GM21390 (cell line): ENCODE measurements around the gene IGF2BP2.

Experiments
- ATAC-seq: cut with Tn5 transposase; IDR thresholded peaks from one replicate; pipeline ENCODE4 v1.9.1; 2021; ENCODE audit not compliant: unreplicated experiment

Gene IGF2BP2

DNA sequence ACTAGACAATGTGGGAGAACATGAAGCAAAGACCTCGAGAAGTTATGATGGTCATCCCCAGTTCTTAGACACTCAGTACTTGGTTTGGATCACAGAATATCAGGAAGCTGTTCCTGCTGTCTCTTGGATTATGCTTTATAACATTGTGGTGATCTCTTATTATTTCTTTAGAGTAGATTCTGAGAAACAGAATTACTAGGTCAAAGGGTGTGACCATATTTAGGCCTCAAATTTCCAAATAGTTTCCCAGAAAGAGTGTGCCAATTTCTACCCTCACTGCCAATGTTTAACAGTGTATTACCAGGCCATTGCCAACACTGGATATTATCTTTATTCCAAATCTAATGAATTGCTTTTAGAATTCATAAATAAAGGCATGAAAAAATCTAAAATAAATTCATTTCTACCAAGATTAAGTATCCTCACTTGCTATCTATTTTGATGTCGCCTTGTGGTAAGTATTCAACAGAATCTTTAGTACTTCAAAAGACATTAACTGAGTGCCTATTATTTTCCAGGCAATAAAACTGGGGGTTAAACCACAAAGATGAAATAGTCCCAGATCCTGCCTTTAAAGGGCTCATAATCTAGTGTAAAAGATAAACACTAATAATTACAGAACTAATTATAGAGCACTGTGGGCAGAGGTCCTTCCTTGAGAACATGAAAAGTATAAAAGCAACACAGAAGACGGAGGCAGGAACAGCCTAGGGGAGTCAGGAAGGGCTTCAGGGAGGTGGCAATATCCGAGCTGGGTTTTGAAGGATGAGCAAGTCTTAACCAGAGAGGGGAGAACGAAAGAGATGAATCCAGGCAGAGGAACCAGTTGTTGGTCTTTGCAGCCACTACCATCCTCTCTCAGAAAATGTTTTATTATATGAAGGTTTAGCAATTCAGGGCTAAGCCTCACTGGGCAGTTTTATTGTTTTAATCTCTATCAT is 86.8 kb downstream of the IGF2BP2 start:
- no peak for ATAC-seq

DNA sequence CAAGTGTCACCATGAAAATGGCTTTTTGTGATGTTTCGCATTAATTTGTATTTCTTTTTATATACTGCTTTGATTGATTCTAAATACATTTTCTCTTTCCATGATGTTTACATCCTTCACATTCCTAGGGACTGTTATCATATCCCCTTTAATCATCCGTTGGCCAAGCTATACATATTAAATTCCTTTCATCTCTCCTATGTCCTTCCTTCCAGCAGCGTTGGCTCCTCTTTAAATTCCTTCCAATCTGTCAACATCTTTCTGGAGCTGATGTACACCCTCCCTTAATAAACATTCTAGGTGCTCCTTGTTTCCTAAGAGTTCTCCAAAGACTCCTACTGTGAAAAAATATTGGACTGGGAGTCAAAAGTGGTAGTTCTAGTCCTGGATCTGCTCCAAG is 87.8 kb downstream of the IGF2BP2 start:
- ATAC-seq, result no peak

DNA sequence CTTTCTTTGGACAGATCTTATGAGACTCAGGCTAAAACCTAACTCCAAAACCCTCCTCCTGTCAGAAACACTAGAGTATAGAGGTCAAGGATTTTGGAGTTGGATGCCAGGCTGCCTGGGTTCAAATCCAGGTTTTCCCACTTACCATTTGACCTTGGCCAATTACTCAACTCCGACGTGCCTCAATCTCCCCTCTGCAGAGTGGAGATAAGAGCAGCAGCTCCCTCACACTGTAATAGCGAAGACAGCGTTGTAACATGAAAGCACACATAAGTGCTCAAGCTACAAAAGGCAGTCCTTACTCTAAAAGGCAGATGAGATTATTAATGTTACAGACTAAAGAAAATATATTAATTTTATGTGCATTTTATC is 90.1 kb downstream of the IGF2BP2 start:
- no peak for ATAC-seq

DNA sequence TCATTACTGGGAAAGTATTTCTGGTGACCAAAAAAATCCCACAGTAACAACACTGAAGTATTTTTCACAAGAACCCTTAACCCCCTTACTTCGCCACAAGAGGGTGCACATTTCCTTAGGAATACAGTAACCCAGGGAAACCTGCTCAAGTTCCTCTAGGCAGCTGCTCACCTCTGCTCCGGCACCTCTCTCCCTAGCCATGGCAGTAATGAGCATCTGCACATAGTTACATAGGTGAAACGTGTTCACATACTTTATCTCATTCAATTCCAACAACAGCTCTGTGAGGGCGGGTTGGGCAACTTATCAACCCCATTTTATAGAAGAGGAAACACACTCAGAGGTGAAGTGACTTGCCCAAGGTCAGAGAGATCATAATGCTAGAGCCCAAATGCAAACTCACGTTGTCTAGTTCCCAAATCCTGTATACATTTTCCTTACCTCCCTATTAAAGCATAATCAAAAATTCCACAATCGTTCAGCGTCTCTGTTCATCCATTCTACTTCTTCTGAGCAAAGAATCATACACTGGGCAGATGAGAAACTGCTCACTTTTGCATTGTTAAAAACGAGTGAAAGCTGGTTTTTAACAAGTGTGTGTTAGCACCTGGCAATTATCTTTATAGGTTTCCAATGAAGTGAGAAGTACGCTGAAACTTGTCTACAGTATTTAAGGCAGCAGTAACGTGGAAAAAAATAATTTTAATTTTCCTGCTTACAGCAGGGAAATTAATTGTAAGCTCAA is 90.7 kb downstream of the IGF2BP2 start:
- ATAC-seq, result no peak

DNA sequence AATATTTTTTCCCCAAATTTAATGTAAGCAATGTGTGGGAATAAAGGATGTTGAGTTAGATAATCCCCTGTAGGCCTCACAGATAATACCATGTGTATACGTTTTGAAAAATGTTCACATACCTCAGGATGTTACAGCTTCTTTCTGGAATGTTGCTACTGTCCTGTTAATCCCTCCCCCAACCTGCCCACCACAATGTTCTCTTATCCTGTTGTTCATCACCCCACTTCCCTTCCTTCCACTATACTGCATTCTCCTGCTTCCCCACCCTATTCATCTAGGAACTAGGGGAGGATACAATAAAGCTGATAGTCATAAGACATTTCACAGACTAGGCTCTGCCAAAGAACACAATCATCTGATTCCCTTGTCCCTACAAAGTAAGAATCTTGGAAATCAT is 92.1 kb downstream of the IGF2BP2 start:
- no peak for ATAC-seq

DNA sequence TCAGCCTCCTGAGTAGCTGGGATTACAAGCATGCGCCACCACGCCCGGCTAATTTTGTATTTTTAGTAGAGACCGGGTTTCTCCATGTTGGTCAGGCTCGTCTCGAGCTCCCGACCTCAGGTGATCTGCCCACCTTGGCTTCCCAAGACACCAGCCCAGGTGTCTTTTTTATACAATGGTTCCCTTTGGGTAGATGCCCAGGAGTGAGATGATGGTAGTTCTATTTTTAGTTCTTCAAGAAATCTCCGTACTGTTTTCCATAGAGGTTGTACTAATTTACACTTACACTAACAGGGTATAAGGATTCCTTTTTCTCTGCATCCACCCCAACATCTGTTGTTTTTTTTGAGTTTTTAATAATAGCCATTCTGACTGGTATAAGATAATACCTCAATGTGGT is 94.3 kb downstream of the IGF2BP2 start:
- ATAC-seq, result no peak

DNA sequence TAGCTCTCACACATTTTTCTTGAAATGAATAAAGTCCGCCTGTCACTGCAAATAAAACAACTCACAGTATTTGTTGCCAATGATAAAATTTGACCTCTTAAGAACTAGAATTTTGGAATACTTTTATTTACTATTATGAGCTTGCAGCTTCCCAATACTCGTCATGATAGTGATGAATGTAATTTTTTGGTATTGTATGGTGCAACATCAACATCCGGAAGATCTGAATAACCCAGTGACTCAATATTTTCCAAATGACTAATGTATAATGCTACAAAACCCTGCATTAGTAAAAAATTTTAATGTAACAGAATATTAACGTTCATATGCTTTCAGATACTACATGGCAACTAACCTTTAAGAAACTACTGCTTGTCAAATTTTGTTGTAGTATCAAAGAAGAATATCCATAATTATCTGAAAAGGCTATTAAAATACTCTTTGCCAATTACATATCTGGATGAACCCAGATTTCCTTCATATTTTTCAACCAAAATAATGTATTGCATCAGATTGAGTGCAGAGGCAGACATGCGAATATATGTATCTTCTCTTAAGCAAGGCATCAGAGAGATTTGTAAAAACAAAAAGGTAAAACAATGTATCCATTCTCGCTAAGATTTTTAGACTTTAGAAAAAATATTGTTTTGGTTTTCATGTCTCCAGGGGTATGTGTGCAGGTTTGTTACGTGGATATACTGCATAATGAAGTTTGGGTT is 95.3 kb downstream of the IGF2BP2 start:
- ATAC-seq, result no peak

DNA sequence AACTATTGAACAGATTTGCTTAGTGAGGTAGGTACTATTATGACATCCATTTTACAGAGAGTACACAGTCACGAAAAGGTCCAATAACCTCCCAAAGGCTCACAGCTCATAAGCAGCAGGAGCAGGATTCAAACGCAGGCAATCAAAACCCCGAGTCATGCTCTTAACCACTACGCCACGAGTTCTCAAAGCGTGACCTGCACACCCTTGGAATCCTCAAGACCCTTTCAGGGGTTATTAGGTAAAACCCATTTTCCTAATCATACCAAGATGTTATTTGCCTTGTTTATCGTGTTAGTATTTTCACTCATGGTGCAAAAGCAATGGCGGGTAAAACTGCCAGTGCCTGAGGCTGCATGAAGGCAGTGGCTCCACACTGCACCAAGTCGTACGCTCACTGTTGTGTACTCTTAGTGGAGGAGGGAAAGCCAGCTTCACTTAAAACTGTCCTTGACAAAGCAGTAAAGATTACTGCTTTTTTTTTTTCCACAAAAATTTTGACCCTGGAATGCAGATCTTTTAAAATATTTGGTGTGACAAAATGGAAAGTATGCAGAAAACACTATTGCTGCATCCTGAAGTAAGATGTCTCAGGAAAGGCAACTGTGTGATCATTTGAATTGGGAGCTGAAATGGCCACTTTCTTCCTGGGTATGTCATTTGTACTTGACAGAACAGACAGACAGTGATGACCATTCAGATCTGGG is 96.1 kb downstream of the IGF2BP2 start:
- ATAC-seq, result no peak

DNA sequence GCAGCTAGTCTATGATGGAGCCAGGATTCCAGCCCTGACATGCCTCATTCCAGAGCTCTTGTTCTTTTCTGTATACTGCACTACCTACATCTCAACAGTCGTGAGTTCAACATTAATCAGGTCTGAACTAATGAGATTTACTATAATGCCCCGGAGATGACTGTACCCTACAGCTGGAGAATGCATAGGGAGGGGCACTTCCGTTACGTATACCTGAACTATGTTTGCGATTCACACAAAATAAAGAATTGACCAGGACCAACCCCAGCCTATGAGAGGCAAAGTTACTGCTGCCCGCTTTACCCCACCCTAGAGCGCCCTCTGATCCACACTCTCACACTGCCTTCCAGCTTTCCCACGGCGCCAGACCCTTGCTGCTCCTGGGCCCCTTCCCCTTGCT is 97.0 kb downstream of the IGF2BP2 start:
- ATAC-seq, result no peak

DNA sequence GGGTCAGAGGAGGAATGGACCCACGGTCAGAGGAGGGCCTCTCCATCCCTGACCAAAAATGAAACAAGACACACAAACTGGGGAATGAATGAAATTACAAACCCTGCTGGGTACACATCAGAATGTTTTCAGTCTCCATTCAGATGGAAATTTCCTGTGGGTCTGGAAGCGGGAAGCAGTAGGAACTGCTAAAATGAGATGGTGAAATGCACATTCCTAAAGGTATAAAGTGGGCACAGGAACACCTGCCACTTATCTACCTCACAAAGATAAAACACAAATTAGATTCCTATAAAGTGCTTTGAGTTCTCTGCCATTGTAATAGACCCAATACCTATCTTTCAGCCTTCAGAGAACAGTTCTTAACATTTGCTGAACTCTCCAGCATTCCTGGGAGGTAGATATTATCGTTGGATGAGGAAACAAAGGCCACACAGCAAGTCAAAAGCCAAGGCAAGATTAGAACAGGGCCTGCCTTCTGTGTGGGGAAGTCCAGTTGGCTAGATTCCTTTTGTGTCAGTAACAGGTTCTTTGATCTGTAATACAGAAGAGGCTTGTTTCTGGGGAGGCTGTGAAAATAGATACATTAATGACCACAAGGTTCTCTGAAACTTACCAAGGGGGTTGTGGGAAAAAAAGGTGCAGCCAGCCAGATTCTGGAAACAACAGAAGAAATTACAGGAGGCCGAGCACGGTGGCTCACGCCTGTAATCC is 98.4 kb downstream of the IGF2BP2 start:
- no peak for ATAC-seq

DNA sequence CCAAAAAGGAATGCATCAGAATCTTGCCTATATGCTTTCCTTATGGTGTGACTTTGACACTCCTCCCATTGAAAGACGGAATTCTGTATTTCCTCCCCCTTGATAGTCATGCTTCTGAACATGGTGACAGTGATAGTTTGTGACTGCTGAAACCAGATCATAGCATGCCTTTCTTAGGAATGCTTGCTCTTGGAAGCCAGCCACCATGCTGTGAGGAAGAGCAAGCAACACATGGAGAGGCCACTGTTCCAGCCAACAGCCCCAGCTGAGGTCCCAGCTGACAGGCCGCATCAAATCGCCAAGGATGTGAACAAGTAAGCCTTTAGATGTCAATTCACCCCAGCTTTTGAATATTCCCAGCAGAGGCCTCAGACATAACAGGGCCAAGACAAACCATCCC is 100.1 kb downstream of the IGF2BP2 start:
- ATAC-seq, result no peak

DNA sequence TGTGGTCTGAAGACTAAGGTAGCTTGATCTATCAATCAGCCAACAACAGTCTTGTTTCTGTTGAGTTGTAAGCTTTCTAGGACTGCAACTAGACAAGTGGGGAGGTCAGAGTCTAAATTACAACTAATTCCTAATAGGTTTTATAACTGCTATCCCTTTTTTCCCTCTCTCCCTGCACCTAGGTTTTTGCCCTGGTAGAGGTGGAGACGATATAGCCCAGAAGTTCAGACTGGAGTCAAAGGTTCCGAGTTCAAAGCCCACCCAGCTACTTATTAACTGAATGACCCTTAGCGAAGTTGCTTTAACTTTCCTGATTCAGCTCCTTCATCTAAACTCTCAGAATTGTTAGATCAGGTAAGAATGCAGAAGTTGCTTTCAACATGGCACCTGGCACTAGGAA is 100.6 kb downstream of the IGF2BP2 start:
- ATAC-seq, result no peak

DNA sequence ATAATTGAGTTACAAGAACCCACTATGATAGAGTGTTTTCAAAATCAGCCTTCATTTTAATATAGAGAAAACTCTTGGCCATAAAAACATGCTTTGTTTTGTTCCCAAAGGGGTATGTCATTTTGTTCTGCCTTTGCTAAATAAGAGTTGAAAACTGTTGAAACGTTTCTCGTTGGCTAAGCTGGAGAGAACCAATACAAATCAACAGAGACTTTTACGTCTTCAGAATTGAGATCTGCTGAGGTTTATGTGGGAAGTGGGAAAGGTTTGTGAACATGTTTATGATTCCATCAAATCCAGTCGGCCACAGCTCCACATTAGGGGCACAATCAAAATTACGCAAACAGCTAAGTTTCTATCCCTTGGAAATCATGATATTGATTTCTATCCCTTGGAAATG is 102.0 kb downstream of the IGF2BP2 start:
- ATAC-seq, result no peak

DNA sequence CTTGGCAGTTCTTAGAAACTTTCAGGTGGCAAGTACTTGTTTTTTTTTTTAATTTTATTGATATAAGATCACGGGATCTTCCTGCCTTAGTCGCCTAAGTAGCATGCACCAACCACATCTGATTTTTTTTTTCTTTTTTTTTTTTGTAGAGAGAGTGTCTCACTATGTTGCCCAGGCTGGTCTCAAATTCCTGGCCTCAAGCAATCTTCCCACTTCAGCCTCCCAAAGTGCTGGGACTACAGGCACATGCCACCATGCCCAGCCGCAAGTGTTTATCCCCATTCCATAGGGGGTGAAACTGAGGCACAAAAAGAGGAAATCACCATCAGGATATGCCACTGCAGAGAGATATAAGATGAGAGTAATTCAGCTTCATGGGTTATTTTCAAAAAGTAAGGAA is 102.9 kb downstream of the IGF2BP2 start:
- ATAC-seq, result no peak

DNA sequence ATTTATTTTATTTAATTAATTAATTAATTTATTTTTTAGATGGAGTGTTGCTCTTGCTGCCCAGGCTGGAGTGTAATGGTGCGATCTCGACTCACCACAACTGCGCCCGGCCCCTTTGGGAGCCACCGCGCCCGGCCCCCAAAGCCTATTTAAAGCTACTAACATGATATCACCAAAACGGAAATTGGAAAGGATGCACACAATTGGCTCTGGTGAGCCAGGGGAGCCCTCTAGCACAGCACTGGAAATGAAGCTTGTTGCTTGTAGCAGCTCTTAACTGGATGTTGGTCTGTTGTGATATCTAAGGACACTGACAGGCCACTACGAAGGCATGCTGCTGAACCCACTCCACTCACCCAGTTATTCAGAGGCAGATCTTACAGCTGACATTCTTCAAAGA is 104.5 kb downstream of the IGF2BP2 start:
- ATAC-seq, result no peak

DNA sequence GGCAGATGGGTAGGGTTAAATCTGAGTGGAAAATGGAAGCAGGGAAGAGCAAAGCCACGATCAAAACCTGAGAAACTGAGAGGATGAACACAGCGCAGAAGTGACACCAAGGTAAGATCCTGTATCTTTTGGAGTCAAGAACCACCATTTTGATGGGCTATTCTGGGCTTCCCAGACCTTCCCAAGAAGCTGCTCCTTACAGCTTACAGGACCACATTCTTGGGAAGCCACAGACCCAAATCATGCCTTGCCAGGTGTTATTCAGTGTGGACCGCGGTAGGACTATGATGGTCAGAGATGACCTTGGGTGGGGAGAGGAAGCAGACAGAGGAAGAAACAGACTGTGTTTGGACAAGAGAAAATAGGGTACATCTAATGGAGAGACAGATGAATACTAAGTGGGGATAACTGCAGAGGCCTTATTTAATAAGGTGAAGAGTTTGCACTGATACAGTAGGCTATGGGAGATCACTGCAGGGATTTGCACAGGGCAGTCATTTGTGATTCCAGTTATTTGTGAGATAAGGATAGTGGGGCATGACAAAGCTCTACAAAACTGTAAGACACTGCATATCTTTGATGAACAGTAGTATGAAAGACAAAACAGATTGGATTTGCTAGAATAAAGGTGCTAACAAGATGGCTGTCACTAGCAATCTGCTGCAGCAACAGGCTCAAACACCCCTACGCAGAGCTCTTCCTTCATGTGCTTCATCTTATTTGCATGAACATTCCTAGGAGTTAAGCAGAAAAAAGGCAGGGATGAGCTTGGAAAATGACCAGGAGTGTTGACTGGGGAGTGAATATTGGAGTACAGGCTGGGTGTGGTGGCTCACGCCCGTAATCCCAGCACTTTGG is 105.9 kb downstream of the IGF2BP2 start:
- no peak for ATAC-seq

DNA sequence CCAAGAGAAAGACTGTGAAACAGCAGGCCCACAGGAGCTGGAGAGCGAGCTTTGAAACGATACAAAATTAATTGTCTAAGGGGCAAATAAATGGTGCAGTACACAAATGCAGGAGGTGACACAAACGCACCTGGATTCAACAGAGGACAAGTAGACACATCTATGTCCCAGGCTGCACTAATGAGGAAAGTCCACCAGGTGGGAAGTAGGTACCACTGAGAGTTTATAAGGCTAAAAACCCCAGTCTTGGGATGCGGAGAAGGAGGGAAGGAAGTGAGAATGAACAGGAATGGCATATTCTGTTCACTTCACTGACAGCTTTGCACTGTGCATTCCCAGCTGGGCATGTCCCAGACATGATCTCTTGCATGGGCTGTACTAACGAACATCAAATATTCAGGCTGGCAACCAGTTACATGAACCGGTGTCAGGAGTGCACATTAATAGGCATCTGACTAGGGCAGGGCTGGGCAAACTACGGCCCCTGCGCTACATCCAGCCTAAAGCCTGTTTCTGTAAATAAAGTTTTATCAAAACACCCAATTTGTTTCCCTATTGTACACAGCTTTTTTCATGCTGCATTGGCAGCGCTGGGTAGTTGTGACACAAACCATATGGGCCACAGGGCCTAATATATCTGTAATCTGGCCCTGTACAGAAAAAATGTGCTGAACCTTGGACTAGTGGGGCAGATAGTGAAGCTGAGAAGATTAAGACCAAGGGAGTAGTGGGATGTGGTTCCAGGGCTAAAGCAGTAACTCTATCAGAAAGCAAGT is 107.0 kb downstream of the IGF2BP2 start:
- ATAC-seq, result no peak

DNA sequence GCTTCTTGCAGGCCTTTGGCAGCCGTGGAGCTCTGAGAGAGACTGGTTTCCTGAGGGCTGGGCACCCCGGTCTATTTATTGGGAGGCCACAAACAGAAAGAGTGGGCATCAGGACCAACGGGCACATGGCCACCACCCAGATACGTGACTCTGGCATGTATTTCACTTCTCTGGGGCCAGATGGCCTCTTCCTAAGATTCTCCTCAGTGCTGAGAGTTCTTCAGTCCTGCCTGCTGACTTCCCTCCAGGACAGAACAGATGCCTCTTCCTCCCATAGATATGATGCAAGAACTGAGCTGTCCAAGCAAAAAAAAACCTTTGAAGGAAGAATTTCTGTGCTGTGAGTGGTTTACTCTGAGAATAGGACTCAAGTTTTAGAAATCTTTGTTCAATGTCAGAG is 107.7 kb downstream of the IGF2BP2 start:
- ATAC-seq, result no peak
